ENCODE measurements around the gene KRTAP8-1.
A peak's percentile ranks its signal among the peaks of the same experiment; 100 is the strongest.

KRTAP8-1 gene

DNA sequence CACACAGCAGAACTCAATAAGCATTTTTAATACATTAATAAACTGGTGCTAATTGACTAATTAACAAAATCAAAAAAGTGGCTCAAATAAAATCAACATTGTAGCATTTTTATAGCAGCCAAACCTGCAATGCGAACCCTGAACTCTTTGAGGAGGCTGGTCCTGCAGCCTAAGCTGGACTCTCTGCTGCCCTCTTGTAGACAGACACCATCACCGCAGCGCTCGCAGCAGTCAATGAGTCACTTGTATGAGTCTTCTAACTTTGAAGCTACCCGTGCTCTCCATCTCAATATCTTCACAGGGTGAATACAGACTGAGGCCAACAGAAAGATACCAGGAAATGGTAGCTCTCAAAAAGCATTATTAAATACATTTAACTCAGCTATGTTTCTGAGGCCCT is 26.2 kb upstream of the KRTAP8-1 start:
- H3K9me3 ChIP-seq (ENCODE audit: insufficient read depth, low read depth, low read length): 0 out of 2 replicates have a peak, but pooled peaks cover 7% of the 10 kb centered on the region
- H3F3A ChIP-seq (ENCODE audit: low read depth): no peaks in the 10 kb centered on the region
- H3K4me1 ChIP-seq (ENCODE audit: insufficient read depth, low read length, poor library complexity, severe bottlenecking): no peaks in the 10 kb centered on the region
- H3K9me2 ChIP-seq (replicated peaks; ENCODE audit: low read depth, low read length): no peaks in the 10 kb centered on the region
- H3K27me3 ChIP-seq (ENCODE audit: insufficient read depth, low read length, poor library complexity, severe bottlenecking): no peaks in the 10 kb centered on the region
- H2AFZ ChIP-seq (ENCODE audit: low read length): no peak overlapping the region
- TF ChIP-seq EZH2phosphoT487 (IDR thresholded peaks at IDR 0.05; ENCODE audit: borderline replicate concordance): no peak
- TF ChIP-seq, protein P1, sequence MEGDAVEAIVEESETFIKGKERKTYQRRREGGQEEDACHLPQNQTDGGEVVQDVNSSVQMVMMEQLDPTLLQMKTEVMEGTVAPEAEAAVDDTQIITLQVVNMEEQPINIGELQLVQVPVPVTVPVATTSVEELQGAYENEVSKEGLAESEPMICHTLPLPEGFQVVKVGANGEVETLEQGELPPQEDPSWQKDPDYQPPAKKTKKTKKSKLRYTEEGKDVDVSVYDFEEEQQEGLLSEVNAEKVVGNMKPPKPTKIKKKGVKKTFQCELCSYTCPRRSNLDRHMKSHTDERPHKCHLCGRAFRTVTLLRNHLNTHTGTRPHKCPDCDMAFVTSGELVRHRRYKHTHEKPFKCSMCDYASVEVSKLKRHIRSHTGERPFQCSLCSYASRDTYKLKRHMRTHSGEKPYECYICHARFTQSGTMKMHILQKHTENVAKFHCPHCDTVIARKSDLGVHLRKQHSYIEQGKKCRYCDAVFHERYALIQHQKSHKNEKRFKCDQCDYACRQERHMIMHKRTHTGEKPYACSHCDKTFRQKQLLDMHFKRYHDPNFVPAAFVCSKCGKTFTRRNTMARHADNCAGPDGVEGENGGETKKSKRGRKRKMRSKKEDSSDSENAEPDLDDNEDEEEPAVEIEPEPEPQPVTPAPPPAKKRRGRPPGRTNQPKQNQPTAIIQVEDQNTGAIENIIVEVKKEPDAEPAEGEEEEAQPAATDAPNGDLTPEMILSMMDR (conservative IDR thresholded peaks at IDR 0.05; ENCODE audit: low read length): peak; percentile 46
- H4K20me1 ChIP-seq (ENCODE audit: insufficient read depth, low read length, poor library complexity, severe bottlenecking): no peaks in the 10 kb centered on the region
- no peak overlapping the region for H3K4me3 ChIP-seq (ENCODE audit: low read length, poor library complexity, severe bottlenecking)
- no peak overlapping the region for H3K9ac ChIP-seq (ENCODE audit: low read depth, low read length, poor library complexity, severe bottlenecking)
- H3K36me3 ChIP-seq (ENCODE audit: insufficient read depth, low read length): no peaks in the 10 kb centered on the region
- H3K4me2 ChIP-seq (ENCODE audit: low read depth, low read length, poor library complexity, severe bottlenecking): no peak overlapping the region
- no peaks in the 10 kb centered on the region for H3K79me2 ChIP-seq (ENCODE audit: insufficient read depth, low read length)

- Histone ChIP-seq H3K9me3 (ENCODE audit: insufficient read depth, low read depth, low read length) (0 out of 2 replicates have a peak, but pooled peaks cover 7% of the 10 kb centered on the region), H3K4me1 (ENCODE audit: insufficient read depth, low read length, poor library complexity, severe bottlenecking) (no peaks in the 10 kb centered on the region), H3K4me2 (ENCODE audit: low read depth, low read length, poor library complexity, severe bottlenecking) (no peak overlapping the region), H3K4me3 (ENCODE audit: low read length, poor library complexity, severe bottlenecking) (no peak overlapping the region), H3K27me3 (ENCODE audit: insufficient read depth, low read length, poor library complexity, severe bottlenecking) (no peaks in the 10 kb centered on the region), H3K36me3 (ENCODE audit: insufficient read depth, low read length) (no peaks in the 10 kb centered on the region), H3K9ac (ENCODE audit: low read depth, low read length, poor library complexity, severe bottlenecking) (no peak overlapping the region), H3K9me2 (replicated peaks; ENCODE audit: low read depth, low read length) (no peaks in the 10 kb centered on the region), H2AFZ (ENCODE audit: low read length) (no peak overlapping the region), H3K79me2 (ENCODE audit: insufficient read depth, low read length) (no peaks in the 10 kb centered on the region), H4K20me1 (ENCODE audit: insufficient read depth, low read length, poor library complexity, severe bottlenecking) (no peaks in the 10 kb centered on the region), H3F3A (ENCODE audit: low read depth) (no peaks in the 10 kb centered on the region)
- TF ChIP-seq EZH2phosphoT487 (IDR thresholded peaks at IDR 0.05; ENCODE audit: borderline replicate concordance): no peak
- TF ChIP-seq, protein P1 (conservative IDR thresholded peaks at IDR 0.05; ENCODE audit: low read length): no peak
These were observed 25.5 kb upstream of the KRTAP8-1 start for GRCh38 chr21:30838536-30838935.

DNA sequence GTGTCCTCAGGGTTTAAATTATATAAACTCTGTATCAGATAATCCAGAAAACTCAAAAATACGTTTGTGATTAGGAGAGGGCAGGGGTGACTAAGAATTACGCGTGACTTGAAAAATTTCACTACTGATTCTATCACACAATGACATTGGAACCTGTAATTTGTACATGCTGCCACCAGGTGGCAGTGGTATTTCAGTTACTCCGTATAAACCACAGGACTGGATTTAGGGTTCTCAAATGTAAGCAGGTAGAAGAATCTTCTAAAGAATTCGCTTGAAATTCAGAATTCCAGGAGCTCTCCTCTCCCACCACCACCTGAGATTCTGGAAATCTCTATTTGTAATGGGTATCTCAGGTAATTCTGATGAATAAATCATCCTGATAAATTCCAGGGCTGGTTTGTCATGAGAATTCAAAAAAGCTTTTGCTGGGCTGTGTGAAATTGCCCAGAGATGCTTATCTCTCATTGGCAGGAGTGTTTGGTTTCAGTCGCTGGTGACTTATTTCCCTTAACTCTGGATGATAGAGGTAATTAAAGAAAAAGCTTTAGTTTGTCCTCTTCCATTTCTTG is 18.2 kb upstream of the KRTAP8-1 start:
- Histone ChIP-seq H3F3A (ENCODE audit: low read depth) (no peaks in the 10 kb centered on the region), H3K9ac (ENCODE audit: low read depth, low read length, poor library complexity, severe bottlenecking) (no peak overlapping the region), H3K4me1 (ENCODE audit: insufficient read depth, low read length, poor library complexity, severe bottlenecking) (no peaks in the 10 kb centered on the region), H4K20me1 (ENCODE audit: insufficient read depth, low read length, poor library complexity, severe bottlenecking) (no peaks in the 10 kb centered on the region), H3K4me2 (ENCODE audit: low read depth, low read length, poor library complexity, severe bottlenecking) (no peak overlapping the region), H3K4me3 (ENCODE audit: low read length, poor library complexity, severe bottlenecking) (no peak overlapping the region), H3K9me2 (replicated peaks; ENCODE audit: low read depth, low read length) (no peaks in the 10 kb centered on the region), H3K36me3 (ENCODE audit: insufficient read depth, low read length) (no peaks in the 10 kb centered on the region), H3K79me2 (ENCODE audit: insufficient read depth, low read length) (no peaks in the 10 kb centered on the region), H3K27me3 (ENCODE audit: insufficient read depth, low read length, poor library complexity, severe bottlenecking) (no peaks in the 10 kb centered on the region), H3K9me3 (ENCODE audit: insufficient read depth, low read depth, low read length) (peaks cover 7% of the 10 kb centered on the region; the same call in 1 of the 2 replicates), H2AFZ (ENCODE audit: low read length) (no peak overlapping the region)
- TF ChIP-seq, protein P1 (conservative IDR thresholded peaks at IDR 0.05; ENCODE audit: low read length): peak; percentile 65
- TF ChIP-seq EZH2phosphoT487 (IDR thresholded peaks at IDR 0.05; ENCODE audit: borderline replicate concordance): no peak

Data from Loucy (cell line).